Adipose tissue (tissue), 3 donors: ENCODE data around the gene SNRNP35. TPM values are rescaled to one million over a fixed set of nuclear protein-coding genes. Genes with fewer than 3 reads are reported as not detected.
"Not testable (repeated sequence)": the region's sequence is repeated elsewhere in the genome, so short reads cannot be mapped to it uniquely, and the experiment has no call there.

ENCODE experiments used
- H3K27ac ChIP-seq: one replicate; pipeline ENCODE4 v1.5.1; 2013; ENCODE audit warnings: low read depth, low read length
- WGBS, 3 donors: extraction: QIAGEN DNeasy Blood & Tissue Kit; methylation state at CpG; one replicate each; pipeline ENCODE4 v1.1.7; 2013; 5-methylcytosine and 5-hydroxymethylcytosine counted together
- polyA plus RNA-seq, 3 donors: library from polyadenylated mRNA; stranded (reverse); fragments of 200-250 nt; gene quantifications; one replicate each; pipeline ENCODE4 v1.2.3, GENCODE V29; 2013
- donor health status: healthy with polysubstance abuse.
- donor health status: Bipolar disorder and iron deficiency.
- donor health status: healthy.

SNRNP35 gene
- polyA plus RNA-seq, 3 donors: 10.5 to 23.8 (median 21.7) TPM

GRCh38 chr12:123445388-123446332 is 12.3 kb upstream of the SNRNP35 start:
- no peak overlapping the region for H3K27ac ChIP-seq
- WGBS, 3 donors: 36 to 51% (median 37%) methylated on average over 18 of the region's 18 CpGs

- whole genome bisulfite sequencing, 3 donors: 50 to 56% (median 52%) methylated on average over 4 of the region's 4 CpGs
- H3K27ac ChIP-seq: no peak overlapping the region
Measured at GRCh38 chr12:123446333-123446713, 11.6 kb upstream of the SNRNP35 start.

- 85 to 97% (median 90%) methylated on average over 2 of the region's 2 CpGs for WGBS, 3 donors
- no peak overlapping the region for H3K27ac ChIP-seq
Measured at GRCh38 chr12:123449249-123449733, 8.6 kb upstream of the SNRNP35 start.

GRCh38 chr12:123449856-123450255 is 8.1 kb upstream of the SNRNP35 start:
- no peak overlapping the region for H3K27ac ChIP-seq
- WGBS, 3 donors: 84 to 87% (median 86%) methylated on average over 4 of the region's 4 CpGs

GRCh38 chr12:123450636-123451035 is 7.3 kb upstream of the SNRNP35 start:
- 88 to 89% (median 89%) methylated on average over 9 of the region's 9 CpGs for WGBS, 3 donors
- no peak overlapping the region for H3K27ac ChIP-seq

GRCh38 chr12:123452276-123452550 is 5.7 kb upstream of the SNRNP35 start:
- H3K27ac ChIP-seq: not testable (repeated sequence)
- WGBS, 3 donors: 51 to 87% (median 71%) methylated on average over 1 of the region's 1 CpG

- WGBS, 3 donors: 62 to 75% (median 67%) methylated on average over 3 of the region's 3 CpGs
- H3K27ac ChIP-seq: no peak overlapping the region
Measured at GRCh38 chr12:123453165-123453564, 4.8 kb upstream of the SNRNP35 start.

- H3K27ac ChIP-seq: not testable (repeated sequence)
- WGBS, 3 donors: 97 to 98% (median 98%) methylated on average over 11 of the region's 11 CpGs
Measured at GRCh38 chr12:123463174-123463573, 5.2 kb downstream of the SNRNP35 start.

- no peak overlapping the region for H3K27ac ChIP-seq
- WGBS, 3 donors: 87 to 92% (median 88%) methylated on average over 4 of the region's 4 CpGs
Measured at GRCh38 chr12:123465084-123465483, 7.1 kb downstream of the SNRNP35 start.

- H3K27ac ChIP-seq: no peak overlapping the region
- WGBS, 3 donors: 6 to 53% (median 21%) methylated on average over 1 of the region's 1 CpG
Measured at GRCh38 chr12:123468786-123469185, 10.8 kb downstream of the SNRNP35 start.

- 83 to 94% (median 90%) methylated on average over 2 of the region's 2 CpGs for WGBS, 3 donors
- H3K27ac ChIP-seq: no peak overlapping the region
Measured at GRCh38 chr12:123469978-123470377, 12.0 kb downstream of the SNRNP35 start.

GRCh38 chr12:123471374-123472068 is 13.6 kb downstream of the SNRNP35 start:
- WGBS, 3 donors: 79 to 82% (median 81%) methylated on average over 8 of the region's 8 CpGs

GRCh38 chr12:123472438-123472849 is 14.5 kb downstream of the SNRNP35 start:
- H3K27ac ChIP-seq: no peak overlapping the region
- WGBS, 3 donors: 64 to 91% (median 89%) methylated on average over 12 of the region's 12 CpGs

More at GRCh38 chr12:123471374-123472068, 13.6 kb downstream of the SNRNP35 start:
- no peak overlapping the region for H3K27ac ChIP-seq

GRCh38 chr12:123474485-123475245 is 16.7 kb downstream of the SNRNP35 start:
- no peak overlapping the region for H3K27ac ChIP-seq
- WGBS, 3 donors: 80 to 86% (median 85%) methylated on average over 13 of the region's 13 CpGs

GRCh38 chr12:123475246-123475703 is 17.3 kb downstream of the SNRNP35 start:
- no peak overlapping the region for H3K27ac ChIP-seq
- 83 to 91% (median 89%) methylated on average over 15 of the region's 15 CpGs for WGBS, 3 donors

- no peak overlapping the region for H3K27ac ChIP-seq
- whole genome bisulfite sequencing, 3 donors: 87 to 90% (median 88%) methylated on average over 11 of the region's 11 CpGs
Measured at GRCh38 chr12:123478069-123478468, 20.1 kb downstream of the SNRNP35 start.

GRCh38 chr12:123478762-123479161 is 20.8 kb downstream of the SNRNP35 start:
- no peak overlapping the region for H3K27ac ChIP-seq
- 78 to 85% (median 83%) methylated on average over 10 of the region's 10 CpGs for WGBS, 3 donors

- no peak overlapping the region for H3K27ac ChIP-seq
- 76 to 84% (median 81%) methylated on average over 13 to 14 of the region's 14 CpGs for WGBS, 3 donors
Measured at GRCh38 chr12:123479442-123480180, 21.7 kb downstream of the SNRNP35 start.
